NCI-H128 (cell line): ENCODE data around the gene RESP18.
"Not testable (repeated sequence)": the region's sequence is repeated elsewhere in the genome, so short reads cannot be mapped to it uniquely, and the experiment has no call there.

Experiments used
- DNase-seq: peaks from one replicate; lab custom pipeline; 2025; ENCODE audit not compliant: unreplicated experiment; lab: John Stamatoyannopoulos, UW

The RESP18 gene

DNA sequence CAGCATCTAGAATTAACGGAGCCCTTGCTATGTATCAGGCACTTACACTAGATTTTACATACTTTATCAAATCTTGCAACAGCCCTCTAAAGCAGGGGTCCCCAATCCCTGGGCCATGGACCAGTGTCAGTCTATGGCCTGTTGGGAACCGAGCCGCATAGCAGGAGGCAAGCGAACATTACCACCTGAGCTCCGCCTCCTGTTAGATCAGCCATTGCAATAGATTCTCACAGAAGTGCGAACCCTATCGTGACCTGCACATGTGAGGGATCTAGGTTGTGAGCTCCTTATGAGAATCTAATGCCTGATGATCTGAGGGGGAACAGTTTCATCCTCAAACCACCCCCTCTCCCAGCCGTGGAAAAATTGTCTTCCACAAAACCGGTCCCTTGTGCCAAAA, 39.9 kb downstream of the RESP18 start:
- no peak for DNase-seq

DNA sequence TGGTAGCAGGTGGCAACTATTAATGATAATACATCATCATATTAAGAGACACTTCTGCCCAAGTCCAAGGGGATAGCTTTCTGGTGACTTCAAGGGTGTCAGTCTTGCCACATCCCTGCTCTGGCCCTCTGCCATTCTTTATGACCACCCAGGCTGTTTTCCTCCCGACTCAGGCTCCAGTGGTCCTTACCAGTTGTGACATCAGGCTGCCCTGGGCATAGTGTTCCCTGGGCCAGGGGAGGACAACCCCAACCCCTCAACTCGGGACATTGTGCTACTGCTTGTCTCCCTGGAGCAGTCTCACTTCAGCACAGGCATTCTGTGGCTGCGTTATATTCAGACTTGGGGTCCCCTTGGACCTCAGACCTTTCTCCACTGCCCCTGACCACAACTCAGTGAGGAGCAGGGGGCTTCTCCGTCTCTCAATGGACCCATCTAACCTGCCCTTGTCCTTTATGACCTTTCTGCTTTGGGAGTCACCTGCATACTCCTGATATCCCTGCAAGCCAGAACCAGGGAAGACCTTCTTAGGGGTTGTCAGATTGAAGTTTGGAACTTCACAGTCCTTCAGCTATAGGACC, 40.5 kb downstream of the RESP18 start:
- no peak for DNase-seq

DNA sequence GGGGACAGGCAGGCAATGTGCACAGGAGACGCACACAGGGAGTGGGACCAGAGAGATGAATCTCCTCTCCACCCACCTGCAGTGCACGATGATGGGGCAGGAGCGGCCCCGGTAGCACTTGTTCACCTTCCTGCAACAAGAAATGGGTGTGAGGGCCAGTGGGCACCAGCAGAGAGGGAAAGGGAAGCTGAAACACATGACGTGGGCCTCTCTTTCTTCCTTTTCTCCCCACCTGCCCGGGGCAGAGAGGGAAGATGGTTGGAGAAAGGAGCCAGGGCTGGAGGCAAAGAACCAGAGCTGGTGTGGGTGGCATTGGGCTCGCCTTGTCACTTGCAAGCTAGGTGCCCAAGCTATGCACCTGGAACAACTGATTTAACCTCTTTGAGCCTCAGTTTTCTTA, 41.1 kb downstream of the RESP18 start:
- DNase-seq = no peak

DNA sequence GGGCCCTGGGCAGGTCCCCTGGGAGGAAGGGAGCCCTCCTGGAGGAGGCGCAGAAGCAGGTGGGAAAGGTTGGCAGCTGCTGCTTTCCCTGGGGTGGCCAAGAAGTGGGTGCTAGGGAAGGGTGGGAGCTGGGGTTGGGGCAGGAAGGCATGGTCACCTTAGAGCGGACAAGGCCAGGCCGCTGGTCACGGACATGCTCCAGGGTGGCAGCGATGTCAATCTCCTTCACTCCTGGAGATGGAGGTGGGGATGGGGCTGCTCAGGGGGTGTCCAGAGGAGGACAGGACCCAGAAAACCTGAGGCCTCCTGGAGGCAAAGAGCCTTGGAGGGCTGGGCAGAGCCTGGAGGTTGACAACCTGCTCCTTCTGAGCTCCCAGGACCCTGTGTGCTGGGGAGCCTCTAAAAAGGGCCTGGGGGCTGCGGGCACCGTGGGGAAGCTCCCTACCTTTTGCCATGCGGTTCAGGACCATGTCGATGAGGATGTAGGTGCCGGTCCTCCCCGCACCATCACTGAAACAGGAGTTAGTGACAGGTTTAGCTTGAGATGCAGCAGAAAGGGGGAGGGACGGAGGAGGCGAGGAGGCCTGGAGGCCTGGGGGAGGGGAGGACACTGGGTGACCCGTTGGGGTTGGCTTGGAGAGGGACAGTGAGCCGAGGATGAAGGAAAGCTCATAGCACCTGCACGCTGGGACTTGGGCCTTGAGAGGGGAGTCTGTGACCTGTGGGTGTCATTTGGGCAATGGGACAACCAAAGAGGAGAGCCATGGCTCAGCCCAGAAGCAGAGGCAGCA, 42.0 kb downstream of the RESP18 start:
- DNase-seq = no peak

DNA sequence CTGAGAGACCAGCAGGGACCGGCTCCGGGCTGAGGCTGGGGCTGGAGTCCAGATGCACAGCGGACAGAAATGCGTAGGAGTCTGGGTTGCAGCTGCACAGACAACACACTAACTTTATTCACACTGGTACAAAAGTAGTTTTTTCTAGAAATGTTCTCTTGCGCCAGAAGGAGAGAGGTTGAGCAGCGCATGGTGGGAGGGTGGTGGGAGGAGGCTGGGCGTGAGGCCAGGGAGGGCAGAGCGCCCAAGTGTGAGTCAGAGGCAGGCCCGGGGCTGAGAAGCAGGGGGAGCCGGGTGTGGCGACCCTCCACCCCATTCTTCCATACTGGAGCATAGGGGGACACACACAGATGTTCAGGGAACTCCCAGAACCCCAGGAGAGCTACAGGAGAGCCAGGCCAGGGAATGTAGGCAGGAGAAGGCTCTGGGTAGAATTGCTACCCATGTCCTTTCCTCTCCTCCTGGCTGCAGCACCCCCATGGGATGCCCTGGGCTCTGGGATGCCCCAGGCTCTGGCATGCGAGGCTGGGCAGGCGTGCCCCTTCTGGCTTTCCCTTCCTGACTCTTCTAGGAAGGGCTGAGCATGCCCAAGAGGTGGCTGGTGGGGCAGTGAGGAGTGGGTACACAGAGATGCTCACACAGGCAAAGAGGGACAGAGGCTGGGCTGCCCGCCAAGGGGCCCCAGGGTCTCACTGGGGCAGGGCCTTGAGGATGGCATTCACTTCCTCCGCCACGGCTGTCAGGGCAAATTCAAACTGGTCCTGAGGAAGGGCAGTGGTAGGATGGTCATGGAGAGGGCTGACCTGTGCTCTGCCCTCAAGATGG, 42.8 kb downstream of the RESP18 start:
- DNase-seq = no peak

DNA sequence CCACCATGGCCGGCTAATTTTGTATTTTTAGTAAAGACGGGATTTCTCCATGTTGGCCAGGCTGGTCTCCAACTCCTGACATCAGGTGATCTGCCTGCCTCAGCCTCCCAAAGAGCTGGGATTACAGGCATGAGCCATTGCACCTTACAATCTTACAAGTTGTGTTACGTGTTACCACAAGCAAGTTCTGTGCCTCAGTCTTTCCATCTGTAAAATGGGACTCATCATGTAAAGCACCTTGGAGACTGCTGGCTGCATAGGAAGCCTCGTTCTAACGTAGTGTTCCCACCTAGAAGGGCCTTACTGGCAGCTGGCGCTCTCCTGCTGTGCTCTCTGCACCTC, 43.4 kb downstream of the RESP18 start:
- no peak for DNase-seq

DNA sequence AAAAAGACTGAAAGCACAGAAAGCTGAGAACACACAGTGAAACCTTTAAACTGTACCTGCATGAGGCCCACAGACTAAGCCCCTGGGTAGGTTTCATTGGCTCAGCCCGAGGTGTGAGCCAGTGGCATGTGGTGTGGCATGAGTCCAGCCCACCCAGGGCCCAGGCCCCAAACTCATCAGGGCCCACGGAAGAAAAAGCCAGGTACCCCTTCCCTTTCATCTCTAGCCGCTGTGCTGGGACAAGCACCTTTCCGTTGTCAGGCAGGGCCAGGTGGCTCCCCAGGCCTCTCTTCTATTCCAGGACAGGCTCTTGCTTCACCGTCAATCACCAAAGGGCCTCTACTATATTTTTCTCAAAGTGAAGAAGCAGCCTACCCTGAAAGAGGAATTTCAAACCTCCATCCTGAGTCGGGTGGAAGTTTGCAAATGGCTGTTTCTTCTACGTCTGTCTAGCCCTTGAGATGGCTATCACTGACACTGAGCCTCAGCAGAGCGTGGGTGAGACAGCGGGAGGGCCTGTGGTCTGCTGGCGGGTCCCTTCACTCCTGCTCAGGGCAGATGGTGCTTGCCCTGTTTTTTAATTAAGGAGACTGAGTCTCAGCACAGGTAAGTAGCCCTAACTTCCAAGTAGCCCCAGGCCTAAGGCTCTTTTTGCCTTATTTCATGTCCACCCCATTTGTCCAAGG, 44.8 kb downstream of the RESP18 start:
- DNase-seq = no peak

DNA sequence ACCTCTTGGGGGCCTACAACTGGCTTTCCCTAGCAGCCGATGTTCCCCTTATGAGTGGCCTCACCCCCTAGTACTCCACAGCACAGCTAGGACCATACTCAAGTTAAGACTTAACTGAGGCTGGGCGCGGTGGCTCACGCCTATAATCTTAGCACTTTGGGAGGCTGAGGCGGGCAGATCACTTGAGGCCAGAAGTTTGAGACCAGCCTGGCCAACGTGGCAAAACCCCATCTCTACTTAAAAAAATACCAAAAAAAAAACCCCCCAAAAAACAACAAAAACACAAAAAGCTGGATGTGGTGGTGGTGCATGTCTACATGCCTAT, 45.5 kb downstream of the RESP18 start:
- DNase-seq = not testable (repeated sequence)

DNA sequence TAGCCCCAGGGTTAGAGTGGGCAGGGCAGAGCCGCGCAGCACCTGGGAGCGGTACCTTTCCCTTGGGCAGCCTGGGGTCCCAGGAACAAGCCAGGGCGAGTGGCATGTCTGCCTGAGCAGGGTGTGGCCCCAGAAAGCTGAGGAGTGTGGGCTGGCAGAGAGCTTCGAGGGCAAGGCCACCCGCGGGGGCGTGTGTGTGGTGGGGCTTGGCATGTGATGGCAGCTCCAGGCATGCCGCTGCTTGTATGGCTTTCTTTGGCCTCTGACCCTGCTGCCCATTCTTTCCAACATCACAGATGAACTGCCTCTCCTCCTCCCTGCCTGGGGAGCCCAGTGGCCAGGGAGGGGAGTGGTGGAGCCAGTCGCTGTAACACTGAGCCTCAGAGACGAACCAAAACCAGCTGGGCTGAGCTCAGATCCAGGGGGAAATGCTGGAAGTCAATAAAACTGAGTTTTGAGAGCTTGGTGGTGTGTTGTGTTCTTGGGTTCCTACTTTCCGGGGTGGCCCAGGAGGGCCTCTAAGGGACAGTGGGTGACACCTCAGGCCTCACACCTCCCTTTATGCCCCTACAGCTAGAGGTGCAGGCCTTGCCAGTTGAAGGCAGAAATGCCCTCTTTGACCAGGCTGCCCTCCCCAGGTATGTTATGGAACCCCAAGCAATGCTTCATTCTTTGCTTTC, 46.0 kb downstream of the RESP18 start:
- DNase-seq = no peak

DNA sequence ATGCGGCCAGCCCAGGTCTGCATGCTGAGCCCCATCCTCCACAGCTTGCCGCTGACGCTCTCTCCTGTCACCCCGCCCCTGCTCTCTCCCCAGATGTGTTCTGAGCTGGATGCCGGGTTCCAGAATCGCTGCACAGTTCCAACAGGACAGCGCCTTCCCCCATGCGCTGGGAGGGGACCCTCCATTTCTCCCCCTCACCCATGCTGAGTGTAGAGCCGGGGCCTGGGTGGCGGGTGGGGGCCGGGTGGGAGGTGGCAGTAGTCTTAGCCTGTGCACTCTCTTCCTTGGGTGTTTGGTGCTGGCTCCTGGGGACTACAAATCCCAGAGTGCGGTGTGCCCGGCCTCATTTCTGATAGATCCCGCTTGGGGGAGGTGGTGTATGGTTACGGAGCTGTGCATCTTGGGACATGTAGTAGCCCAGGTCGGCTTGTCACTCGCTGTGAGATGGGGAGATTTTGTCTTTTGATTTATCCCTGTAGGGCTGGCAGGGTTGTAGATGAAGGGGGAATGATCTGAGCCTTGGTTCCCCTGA, 46.6 kb downstream of the RESP18 start:
- no peak for DNase-seq

DNA sequence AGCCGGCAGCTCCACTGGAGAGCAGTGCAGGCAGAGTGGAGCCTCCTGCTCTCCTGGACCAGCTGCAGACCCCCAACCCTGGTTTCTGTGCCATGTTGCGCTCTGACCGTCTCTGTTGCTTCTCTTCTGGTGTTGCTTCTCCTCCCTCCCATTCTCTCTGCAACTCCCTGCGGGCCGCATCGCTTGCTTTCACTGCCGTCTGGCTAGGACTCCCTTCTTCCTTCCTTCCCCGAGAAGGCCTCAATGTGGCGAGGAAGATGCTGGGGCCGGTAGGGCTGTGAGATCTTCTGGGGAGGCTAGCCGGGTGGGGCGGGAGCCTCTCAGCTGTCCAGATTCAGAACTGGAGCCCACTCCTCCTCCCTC, 47.2 kb downstream of the RESP18 start:
- DNase-seq = no peak

DNA sequence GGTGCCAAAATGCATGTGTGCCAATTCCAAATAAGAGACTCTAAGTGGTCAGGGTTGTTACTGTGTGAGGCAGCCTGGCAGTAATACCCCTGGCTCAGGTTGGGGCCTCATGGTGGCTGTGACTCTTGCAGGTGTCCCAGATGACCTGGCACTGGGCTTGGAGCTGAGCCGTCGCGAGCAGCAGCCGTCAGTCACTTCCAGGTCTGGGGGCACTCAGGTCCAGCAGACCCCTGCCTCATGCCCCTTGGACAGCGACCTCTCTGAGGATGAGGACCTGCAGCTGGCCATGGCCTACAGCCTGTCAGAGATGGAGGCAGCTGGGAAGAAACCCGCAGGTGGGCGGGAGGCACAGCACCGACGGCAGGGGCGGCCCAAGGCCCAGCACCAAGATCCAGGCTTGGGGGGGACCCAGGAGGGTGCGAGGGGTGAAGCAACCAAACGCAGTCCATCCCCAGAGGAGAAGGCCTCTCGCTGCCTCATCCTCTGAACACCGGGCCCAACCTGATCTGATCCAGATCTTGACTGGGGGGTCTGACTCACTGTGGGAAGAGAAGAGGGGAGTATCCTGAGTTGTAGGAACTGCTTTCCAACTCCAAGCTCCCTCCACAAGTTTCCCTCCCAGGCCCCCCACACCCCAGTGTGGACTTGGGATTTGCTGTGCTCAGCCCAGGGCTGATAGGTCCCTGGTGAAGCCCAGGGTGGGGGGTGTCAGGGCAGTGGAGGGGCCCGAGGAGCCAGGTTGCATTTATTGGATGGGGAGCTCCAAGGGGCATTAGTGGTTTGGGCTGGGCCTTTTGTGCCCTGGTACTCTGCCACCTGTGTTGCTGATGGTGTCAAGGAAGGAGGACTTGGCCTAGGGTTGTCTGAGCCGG, 47.8 kb downstream of the RESP18 start:
- DNase-seq = no peak

DNA sequence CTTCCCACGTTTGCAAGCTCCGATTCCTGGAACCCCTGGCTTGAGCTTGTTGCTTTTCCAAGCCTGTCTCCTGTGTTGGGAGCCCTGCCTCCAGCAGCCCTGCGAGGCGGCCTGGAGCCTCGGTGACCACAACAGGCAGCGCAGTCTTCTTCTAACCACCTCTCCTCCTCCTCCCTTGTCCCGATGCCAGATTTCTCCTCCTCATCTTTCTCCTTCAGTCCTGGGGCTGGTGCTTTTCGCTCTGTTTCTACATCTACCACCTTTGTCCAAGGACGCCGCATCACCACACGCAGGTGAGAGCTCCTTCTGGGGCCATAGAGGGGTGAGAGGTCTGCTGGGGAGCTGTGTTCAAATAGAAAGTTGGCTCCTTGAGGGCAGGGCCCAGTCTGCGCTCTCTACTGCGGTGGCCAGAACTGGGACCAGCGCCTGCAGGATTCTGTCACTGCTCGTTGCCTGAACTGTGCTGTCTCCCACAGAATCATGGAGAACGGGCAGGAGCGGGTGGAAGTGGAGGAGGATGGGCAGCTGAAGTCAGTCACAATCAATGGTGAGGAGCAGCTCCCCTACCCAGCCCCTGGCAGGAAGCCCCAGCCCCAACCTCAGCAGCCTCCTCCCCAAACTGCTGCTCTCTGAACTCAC, 49.5 kb downstream of the RESP18 start:
- no peak for DNase-seq

DNA sequence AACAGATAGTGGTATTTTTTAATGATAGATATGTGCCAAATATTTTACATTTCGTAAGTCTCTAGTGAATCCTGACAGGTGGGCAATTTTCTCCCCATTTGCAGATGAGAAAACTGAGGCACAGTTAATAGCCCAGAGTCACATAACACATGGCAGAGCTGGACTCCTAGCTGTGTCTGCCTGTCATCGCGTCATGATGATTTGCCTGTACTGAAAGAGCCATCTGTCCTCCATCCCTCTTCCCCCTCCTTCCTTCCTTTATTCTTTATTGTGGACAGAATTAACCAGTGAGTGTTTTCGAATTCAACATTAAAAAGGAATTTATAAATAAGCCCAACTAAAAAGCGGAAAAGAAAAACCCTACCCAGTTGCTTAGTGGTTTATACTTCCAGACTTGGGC, 50.2 kb downstream of the RESP18 start:
- DNase-seq = no peak

DNA sequence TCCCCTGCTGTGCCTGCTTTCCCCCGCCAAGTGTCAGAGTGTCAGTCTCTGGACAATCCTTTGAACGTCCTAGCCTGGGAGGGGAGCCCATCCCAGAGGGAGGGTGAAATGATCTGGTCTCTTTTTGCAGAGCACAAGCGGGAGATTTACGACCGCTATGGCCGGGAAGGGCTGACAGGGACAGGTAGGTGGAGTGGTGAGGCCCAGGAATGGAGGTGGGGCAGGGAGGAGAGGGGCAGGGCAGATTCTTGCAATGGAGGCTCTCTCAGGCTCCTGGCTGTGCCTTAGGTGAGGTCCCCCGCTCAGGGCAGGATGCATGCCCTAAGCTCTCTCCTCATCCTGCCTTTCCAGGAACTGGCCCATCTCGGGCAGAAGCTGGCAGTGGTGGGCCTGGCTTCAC, 51.0 kb downstream of the RESP18 start:
- DNase-seq = no peak

DNA sequence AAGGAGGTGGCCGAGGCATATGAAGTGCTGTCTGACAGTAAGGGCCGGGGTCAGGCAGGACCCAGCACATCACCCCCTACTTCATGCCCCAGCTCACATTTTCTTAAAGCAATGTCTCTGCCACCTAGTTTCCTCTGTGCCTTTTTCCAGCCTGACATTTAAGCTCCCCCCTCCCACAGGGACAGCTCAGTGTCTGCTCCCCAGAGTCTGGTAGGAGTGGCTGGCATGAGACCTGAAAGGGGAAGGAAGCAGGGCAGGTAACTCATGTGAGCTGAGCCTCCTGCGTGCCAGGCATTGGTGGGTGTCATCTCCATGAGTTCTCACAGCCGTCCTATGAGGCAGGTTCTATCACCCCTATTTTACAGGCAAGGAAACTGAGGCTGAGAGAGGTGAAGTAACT, 51.9 kb downstream of the RESP18 start:
- DNase-seq = no peak

DNA sequence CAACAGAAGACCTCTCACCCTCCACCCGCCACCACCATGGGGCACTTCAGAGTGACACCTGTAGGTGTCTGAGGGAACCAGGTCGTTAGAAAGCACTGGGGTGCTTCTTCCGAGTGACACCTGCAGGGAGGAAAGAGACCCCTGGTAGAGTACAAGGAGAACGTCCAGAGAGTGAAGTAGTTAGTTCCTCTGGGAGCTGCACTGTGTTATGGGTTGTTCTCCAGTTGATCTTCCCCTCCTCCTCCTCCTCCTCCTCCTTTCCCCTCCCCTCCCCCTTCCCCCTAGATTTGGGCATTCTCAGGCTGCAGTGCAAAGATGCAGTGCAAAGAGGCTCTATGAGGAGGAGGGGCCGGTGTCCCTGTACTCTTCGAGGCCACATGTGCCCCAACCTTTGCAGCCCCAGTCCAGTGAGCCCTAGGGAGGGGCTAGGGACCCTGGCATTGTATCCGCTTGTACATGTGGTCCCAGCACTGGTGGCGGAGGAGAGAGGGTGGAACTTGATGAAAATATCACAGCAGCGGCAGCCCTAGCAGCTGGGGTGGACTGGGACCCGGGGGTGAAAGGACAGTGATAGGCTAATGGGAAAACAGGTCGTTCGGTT, 52.5 kb downstream of the RESP18 start:
- DNase-seq = no peak

DNA sequence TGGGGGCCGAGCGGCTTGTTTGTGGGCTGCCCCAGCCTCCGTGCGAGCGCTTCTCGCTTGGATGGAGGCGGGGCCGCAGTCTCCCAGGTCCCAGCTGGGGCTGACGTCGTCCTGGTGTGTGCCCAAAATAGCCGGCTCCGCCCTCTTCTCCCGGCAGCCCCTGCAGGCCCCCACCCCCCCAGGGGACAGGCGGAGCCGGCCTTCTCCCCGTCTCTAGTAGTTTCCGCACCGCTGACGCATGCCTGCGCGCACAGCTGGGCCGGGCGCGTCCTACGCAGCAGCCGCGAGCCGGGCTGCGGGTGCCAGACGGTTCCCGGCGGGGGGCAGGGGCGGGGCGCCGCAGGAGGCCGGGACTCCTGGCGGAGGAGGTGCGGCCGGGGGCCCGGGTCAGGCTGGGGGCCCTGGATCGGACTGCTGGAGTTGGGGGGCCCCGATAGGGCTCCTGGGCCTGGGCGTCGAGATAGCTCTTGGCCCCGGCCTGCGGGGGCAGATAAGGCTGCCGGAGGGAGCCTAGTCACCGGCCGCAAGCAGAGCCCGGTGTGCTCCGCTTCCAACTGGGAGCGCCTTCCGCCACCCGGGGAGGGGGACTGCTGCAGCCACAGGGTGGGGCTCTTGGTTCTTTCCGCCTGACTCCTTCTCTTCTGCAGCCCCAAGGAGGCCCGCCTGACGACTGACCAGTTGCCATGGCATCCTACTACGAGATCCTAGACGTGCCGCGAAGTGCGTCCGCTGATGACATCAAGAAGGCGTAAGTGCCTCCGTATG, 53.2 kb downstream of the RESP18 start, which contains the start of gene DNAJB2:
TSS of gene DNAJB2 (plus strand) at position 216 of the 765 bp plus-strand sequence. CDS start at position 684, 468 bp downstream.
- peak; percentile 77 for DNase-seq
